ENCODE measurements around the gene DOK4. TPM values are rescaled to one million over a fixed set of nuclear protein-coding genes. Genes with fewer than 3 reads are reported as not detected.
A peak's percentile ranks its signal among the peaks of the same experiment; 100 is the strongest.
"Not testable (repeated sequence)": the region's sequence is repeated elsewhere in the genome, so short reads cannot be mapped to it uniquely, and the experiment has no call there.

Gene DOK4
- total and polyA plus RNA-seq, 3 donors from 2014 or later, result 15.5 to 32.9 (median 25.3) TPM

- H3K4me1 ChIP-seq, result peaks cover 7% of the 10 kb centered on the region
- no peaks in the 10 kb centered on the region for H3K9me3 ChIP-seq
- peak; percentile 96 for DNase-seq
- no peaks in the 10 kb centered on the region for H3K36me3 ChIP-seq (ENCODE audit: low read depth, missing control alignments)
- peak within 1 kb of the TSS; percentile 82 to 90 for H3K27ac ChIP-seq
- TF ChIP-seq POLR2A (IDR thresholded peaks at IDR 0.05) (peak; percentile 20), CTCF (IDR thresholded peaks at IDR 0.05) (peak in 1 of 3 experiments; percentile 2)
- H3K4me3 ChIP-seq, result peak within 1 kb of the TSS; percentile 95 to 99
- 0 to 1% methylated on average over 14 to 66 of the region's 68 CpGs for WGBS, 2 donors
- no peaks in the 10 kb centered on the region for H3K27me3 ChIP-seq
- intact Hi-C loops (cut with DNase I; ENCODE audit: low total_unique reads), result no loop called here
Observed at GRCh38 chr16:57447186-57447962, 38.9 kb downstream of the DOK4 start, which contains the start of the genes CIAPIN1 and COQ9. Gene CIAPIN1, minus strand, starts transcription at chr16:57447385. Its CDS starts 6,457 bp downstream, at chr16:57440928. Gene COQ9, plus strand, starts transcription at chr16:57447479. Its CDS starts 27 bp downstream, at chr16:57447506.

GRCh38 chr16:57446531-57447185 lies 39.6 kb downstream of the DOK4 start:
- peak overlapping the region; percentile 95 to 99 for H3K4me3 ChIP-seq
- TF ChIP-seq CTCF (IDR thresholded peaks at IDR 0.05) (no peak), POLR2A (IDR thresholded peaks at IDR 0.05) (no peak)
- DNase-seq, result peak; percentile 38
- intact Hi-C loops (cut with DNase I; ENCODE audit: low total_unique reads), result no loop called here
- 2 to 3% methylated on average over 20 to 21 of the region's 28 CpGs for WGBS, 2 donors
- peaks cover 7% of the 10 kb centered on the region for H3K4me1 ChIP-seq
- peak overlapping the region; percentile 82 to 90 for H3K27ac ChIP-seq
- H3K27me3 ChIP-seq, result no peaks in the 10 kb centered on the region
- H3K9me3 ChIP-seq, result no peaks in the 10 kb centered on the region
- H3K36me3 ChIP-seq (ENCODE audit: low read depth, missing control alignments), result no peaks in the 10 kb centered on the region

DNA sequence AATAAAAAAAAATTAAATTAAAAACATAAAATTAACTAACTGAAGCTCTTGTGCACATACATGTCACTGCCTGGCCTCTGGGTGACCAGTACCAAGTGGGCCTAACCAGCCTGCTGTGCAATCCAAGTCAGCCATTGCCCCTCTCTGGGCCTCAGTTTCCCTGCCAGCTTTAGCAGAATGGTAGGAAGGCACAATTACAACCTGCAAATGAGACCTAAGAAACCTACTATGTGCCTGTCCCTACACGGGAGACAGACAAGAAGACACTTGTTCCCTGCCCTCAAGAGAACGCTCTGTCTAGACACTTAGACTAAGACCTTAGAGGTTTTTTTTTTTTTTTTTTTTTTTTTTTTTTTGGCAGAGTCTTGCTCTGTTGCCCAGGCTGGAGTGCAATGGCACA lies 40.8 kb downstream of the DOK4 start:
- Histone ChIP-seq H3K9me3 (no peaks in the 10 kb centered on the region), H3K27ac (no peak overlapping the region), H3K27me3 (no peaks in the 10 kb centered on the region), H3K4me3 (no peak overlapping the region), H3K4me1 (peaks cover 7% of the 10 kb centered on the region), H3K36me3 (ENCODE audit: low read depth, missing control alignments) (no peaks in the 10 kb centered on the region)
- WGBS, 2 donors, result 73 to 82% methylated on average over 2 of the region's 2 CpGs
- TF ChIP-seq CTCF (IDR thresholded peaks at IDR 0.05) (no peak), POLR2A (IDR thresholded peaks at IDR 0.05) (no peak)
- intact Hi-C loops (cut with DNase I; ENCODE audit: low total_unique reads), result no loop called here
- no peak for DNase-seq

- H3K4me3 ChIP-seq, result no peak overlapping the region
- intact Hi-C loops (cut with DNase I; ENCODE audit: low total_unique reads), result no loop called here
- no peak overlapping the region for H3K27ac ChIP-seq
- DNase-seq, result no peak
- peaks cover 7% of the 10 kb centered on the region for H3K4me1 ChIP-seq
- whole genome bisulfite sequencing, 2 donors, result 79 to 84% methylated on average over 3 of the region's 3 CpGs
- no peaks in the 10 kb centered on the region for H3K27me3 ChIP-seq
- no peaks in the 10 kb centered on the region for H3K36me3 ChIP-seq (ENCODE audit: low read depth, missing control alignments)
- TF ChIP-seq POLR2A (IDR thresholded peaks at IDR 0.05) (no peak), CTCF (IDR thresholded peaks at IDR 0.05) (no peak)
- H3K9me3 ChIP-seq, result no peaks in the 10 kb centered on the region
Observed at GRCh38 chr16:57444711-57445110, 41.6 kb downstream of the DOK4 start.

- not testable (repeated sequence) for H3K36me3 ChIP-seq (ENCODE audit: low read depth, missing control alignments)
- WGBS, 2 donors, result 94 to 99% methylated on average over 8 of the region's 8 CpGs
Observed at GRCh38 chr16:57440551-57440950, 45.7 kb downstream of the DOK4 start.

DNA sequence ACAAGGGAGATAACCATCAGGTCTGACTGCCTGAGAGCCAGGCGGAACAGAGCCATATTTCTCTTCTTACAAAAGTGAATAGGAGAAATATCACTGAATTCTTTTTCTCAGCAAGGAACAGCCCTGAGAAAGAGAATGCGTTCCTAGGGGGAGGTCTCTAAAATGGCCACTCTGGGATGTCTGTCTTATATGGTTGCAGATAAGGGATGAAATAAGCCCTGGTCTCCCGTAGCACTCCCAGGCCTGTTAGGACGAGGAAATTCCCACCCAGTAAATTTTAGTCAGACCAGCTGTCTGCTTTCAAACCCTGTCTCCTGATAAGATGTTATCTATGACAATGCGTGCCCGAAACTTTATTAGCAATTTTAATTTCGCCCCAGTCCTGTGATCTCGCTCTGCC lies 46.3 kb downstream of the DOK4 start:
- H3K4me1 ChIP-seq; H3K27me3 ChIP-seq; H3K4me3 ChIP-seq; DNase-seq; H3K9me3 ChIP-seq; intact Hi-C loops (cut with DNase I; ENCODE audit: low total_unique reads); H3K36me3 ChIP-seq (ENCODE audit: low read depth, missing control alignments); H3K27ac ChIP-seq: not testable (repeated sequence)
- 97% methylated on average over 8 of the region's 8 CpGs for WGBS, 2 donors

More at GRCh38 chr16:57440551-57440950, 45.7 kb downstream of the DOK4 start:
- DNase-seq; H3K27me3 ChIP-seq; intact Hi-C loops (cut with DNase I; ENCODE audit: low total_unique reads); H3K4me3 ChIP-seq; H3K4me1 ChIP-seq; H3K27ac ChIP-seq; H3K9me3 ChIP-seq: not testable (repeated sequence)

All from testis (tissue), 3 donors.